Measurements from ENCODE around the gene HNRNPDL. TPM values are rescaled to one million over a fixed set of nuclear protein-coding genes. Genes with fewer than 3 reads are reported as not detected.
"Not testable (repeated sequence)": the region's sequence is repeated elsewhere in the genome, so short reads cannot be mapped to it uniquely, and the experiment has no call there.

The HNRNPDL gene
- total RNA-seq, 1 donor from 2014 or later = 486 TPM

DNA sequence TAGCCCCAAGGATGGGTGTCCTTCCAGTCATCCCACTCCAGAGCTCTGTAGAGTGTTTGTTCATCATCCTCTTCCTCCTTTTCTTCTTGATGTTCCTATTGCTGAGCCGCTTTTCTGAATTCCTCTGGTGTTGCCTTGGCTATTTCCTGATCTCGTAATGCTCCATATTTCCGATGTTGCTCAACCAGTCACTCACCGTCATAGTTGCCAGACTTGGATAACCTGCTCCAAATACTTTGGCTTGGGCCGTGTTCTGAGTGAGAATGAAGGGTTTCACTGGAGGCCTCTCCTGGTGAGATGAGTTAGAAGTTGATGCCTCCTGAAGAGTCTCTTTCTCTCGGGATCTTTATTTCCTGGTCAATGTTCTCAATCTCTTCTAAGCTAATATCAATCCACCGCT, 28.7 kb downstream of the HNRNPDL start:
- peaks cover 8% of the 10 kb centered on the region for H3K27me3 Mint-ChIP-seq (ENCODE audit: low read depth)
- H3K27ac Mint-ChIP-seq = no peak overlapping the region
- H3K9me3 Mint-ChIP-seq = no peaks in the 10 kb centered on the region
- no peak overlapping the region for H3K4me3 Mint-ChIP-seq (ENCODE audit: low read depth)
- intact Hi-C loops (cut with micrococcal nuclease) = no loop called here
- H3K4me1 Mint-ChIP-seq (ENCODE audit: low read depth) = no peaks in the 10 kb centered on the region
- no peak for DNase-seq (ENCODE audit: low spot score)
- H3K36me3 Mint-ChIP-seq (ENCODE audit: low read depth) = no peaks in the 10 kb centered on the region

DNA sequence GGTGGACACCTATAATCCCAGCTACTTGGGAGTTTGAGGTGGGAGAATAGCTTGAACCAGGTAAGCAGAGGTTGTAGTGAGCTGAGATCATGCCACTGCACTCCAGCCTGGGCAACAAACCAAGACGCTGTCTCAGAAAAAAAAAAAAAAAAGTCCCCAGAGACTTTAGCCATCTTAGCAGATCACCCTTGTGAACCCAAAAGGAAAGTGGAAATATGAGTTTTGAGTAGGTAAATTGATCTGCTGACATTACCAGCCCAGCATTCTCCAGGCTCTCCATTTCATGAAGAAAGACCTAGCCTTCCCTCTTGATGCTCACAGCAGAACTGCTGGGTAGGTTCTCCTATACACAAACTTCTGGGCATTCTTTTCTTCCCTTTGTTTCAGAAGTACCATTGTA, 32.0 kb downstream of the HNRNPDL start:
- no peak for DNase-seq (ENCODE audit: low spot score)
- H3K36me3 Mint-ChIP-seq (ENCODE audit: low read depth) = no peaks in the 10 kb centered on the region
- no peaks in the 10 kb centered on the region for H3K9me3 Mint-ChIP-seq
- peaks cover 10% of the 10 kb centered on the region for H3K27me3 Mint-ChIP-seq (ENCODE audit: low read depth)
- no peaks in the 10 kb centered on the region for H3K4me1 Mint-ChIP-seq (ENCODE audit: low read depth)
- H3K4me3 Mint-ChIP-seq (ENCODE audit: low read depth) = no peak overlapping the region
- intact Hi-C loops (cut with micrococcal nuclease) = no loop called here
- no peak overlapping the region for H3K27ac Mint-ChIP-seq

DNA sequence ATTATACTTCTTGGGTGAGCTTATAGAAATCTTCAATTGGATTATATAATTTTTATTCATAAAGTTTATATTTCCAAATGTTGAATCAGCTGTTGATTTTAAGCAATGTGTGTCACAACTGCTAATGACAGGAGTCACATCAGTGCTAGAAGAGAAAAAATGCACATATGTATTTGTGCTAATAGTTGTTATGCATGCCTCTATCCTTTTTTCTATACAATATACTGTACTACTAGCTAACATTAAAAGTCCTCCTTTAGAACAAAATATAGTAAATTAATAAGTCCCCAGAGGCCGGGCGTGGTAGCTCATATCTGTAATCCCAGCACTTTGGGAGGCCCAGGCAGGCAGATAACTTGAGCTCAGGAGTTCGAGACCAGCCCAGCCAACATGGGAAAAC, 32.7 kb downstream of the HNRNPDL start:
- H3K36me3 Mint-ChIP-seq (ENCODE audit: low read depth) = no peaks in the 10 kb centered on the region
- DNase-seq (ENCODE audit: low spot score) = no peak
- no peak overlapping the region for H3K27ac Mint-ChIP-seq
- no peaks in the 10 kb centered on the region for H3K9me3 Mint-ChIP-seq
- no peak overlapping the region for H3K4me3 Mint-ChIP-seq (ENCODE audit: low read depth)
- peaks cover 10% of the 10 kb centered on the region for H3K27me3 Mint-ChIP-seq (ENCODE audit: low read depth)
- intact Hi-C loops (cut with micrococcal nuclease) = no loop called here
- H3K4me1 Mint-ChIP-seq (ENCODE audit: low read depth) = no peaks in the 10 kb centered on the region

DNA sequence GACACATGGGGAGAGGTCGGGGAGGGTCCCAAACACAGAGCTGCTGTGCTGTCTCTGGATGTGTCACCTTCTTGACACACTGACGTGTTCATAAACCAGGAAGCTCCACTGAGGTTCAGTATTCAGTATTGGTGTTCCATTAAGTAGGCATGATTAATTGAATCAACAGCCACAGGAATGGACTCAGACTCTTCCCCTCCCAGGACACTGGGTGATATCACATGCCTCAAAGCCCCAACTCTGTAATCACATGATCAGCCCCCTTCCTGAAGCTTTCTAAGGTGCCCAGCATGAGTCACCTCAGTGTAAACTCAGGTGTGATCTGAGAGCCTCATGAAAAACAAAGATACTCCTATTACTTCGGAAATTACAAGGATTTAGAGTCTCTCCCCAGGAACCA, 35.4 kb downstream of the HNRNPDL start:
- no peak for DNase-seq (ENCODE audit: low spot score)
- H3K9me3 Mint-ChIP-seq = no peaks in the 10 kb centered on the region
- no peak overlapping the region for H3K27ac Mint-ChIP-seq
- intact Hi-C loops (cut with micrococcal nuclease) = no loop called here
- no peak overlapping the region for H3K4me3 Mint-ChIP-seq (ENCODE audit: low read depth)
- no peaks in the 10 kb centered on the region for H3K36me3 Mint-ChIP-seq (ENCODE audit: low read depth)
- H3K27me3 Mint-ChIP-seq (ENCODE audit: low read depth) = peaks cover 4% of the 10 kb centered on the region
- H3K4me1 Mint-ChIP-seq (ENCODE audit: low read depth) = no peaks in the 10 kb centered on the region

DNA sequence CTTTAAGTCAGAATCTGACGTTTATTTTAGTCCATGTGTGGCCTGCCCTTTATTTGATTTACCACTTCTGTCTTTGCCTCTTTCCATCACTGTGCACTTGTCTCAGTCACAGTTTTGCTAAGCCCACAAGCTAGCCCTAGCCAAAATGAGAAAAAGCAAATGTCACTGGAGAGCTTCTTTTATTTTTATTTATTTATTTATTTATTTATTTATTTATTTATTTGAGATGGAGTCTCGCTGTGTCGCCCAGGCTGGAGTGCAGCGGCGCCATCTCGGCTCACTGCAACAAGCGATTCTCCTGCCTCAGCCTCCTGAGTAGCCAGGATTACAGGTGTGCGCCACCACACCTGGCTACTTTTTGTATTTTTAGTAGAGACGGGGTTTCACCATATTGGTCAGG, 40.2 kb downstream of the HNRNPDL start:
- DNase-seq (ENCODE audit: low spot score); H3K36me3 Mint-ChIP-seq (ENCODE audit: low read depth): not testable (repeated sequence)

DNA sequence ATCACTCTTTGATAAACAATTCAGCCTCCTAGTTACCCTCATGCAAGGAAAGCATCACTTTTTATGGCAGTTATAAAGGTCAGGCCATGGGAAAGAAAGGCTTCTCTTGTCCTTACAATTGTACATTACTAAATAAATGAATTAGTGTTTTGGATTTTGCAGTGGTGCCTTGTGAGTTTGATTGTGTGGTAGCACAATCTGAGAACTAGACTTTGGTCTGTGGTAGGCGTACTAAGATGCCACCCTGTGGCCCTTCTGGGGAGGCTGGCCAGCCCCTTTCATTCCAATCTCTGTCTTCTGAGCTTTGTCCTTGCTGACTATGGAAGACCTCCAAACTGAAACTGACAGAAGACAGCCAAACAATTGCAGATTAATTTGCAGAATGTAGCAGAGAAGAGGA, 41.9 kb downstream of the HNRNPDL start:
- H3K27ac Mint-ChIP-seq = no peak overlapping the region
- no peak for DNase-seq (ENCODE audit: low spot score)
- peaks cover 8% of the 10 kb centered on the region for H3K27me3 Mint-ChIP-seq (ENCODE audit: low read depth)
- peaks cover 4% of the 10 kb centered on the region for H3K9me3 Mint-ChIP-seq
- H3K4me3 Mint-ChIP-seq (ENCODE audit: low read depth) = no peak overlapping the region
- intact Hi-C loops (cut with micrococcal nuclease) = no loop called here
- no peaks in the 10 kb centered on the region for H3K36me3 Mint-ChIP-seq (ENCODE audit: low read depth)
- H3K4me1 Mint-ChIP-seq (ENCODE audit: low read depth) = no peaks in the 10 kb centered on the region

More for the DNA sequence above, 40.2 kb downstream of the HNRNPDL start:
- H3K27ac Mint-ChIP-seq; intact Hi-C loops (cut with micrococcal nuclease); H3K4me3 Mint-ChIP-seq (ENCODE audit: low read depth); H3K27me3 Mint-ChIP-seq (ENCODE audit: low read depth); H3K9me3 Mint-ChIP-seq; H3K4me1 Mint-ChIP-seq (ENCODE audit: low read depth): not testable (repeated sequence)

DNA sequence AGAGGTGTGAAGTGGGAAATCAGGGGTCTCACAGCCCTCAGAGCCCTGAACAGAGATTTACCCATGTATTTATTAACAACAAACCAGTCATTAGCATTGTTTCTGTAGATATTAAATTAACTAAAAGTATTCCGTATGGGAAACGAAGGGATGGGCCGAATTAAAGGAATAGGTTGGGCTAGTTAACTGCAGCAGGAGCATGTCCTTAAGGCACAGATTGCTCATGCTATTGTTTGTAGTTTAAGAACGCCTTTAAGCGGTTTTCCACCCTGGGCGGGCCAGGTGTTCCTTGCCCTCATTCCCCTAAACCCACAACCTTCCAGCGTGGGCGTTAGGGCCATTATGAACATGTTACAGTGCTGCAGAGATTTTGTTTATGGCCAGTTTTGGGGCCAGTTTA, 44.0 kb downstream of the HNRNPDL start:
- H3K4me3 Mint-ChIP-seq (ENCODE audit: low read depth); H3K36me3 Mint-ChIP-seq (ENCODE audit: low read depth); H3K27ac Mint-ChIP-seq; H3K9me3 Mint-ChIP-seq; H3K27me3 Mint-ChIP-seq (ENCODE audit: low read depth); DNase-seq (ENCODE audit: low spot score); intact Hi-C loops (cut with micrococcal nuclease); H3K4me1 Mint-ChIP-seq (ENCODE audit: low read depth): not testable (repeated sequence)

DNA sequence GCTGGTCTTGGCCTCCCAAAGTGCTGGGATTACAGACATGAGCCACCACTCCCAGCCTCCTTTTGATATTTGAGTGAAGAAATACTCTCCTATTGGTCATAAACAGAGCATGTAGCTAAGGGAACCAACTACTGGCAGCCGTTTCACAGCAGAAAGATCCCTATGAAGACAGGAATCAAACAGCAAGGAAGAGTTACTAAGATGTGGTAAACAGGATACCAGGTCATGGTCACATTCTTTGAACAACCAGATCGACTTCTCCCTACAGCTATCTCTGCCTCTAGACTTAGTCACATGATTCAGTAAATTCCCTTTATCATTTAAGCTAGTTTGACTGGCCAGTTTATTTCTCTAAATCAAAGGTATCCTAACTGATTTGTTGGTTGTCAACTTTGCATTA, 47.5 kb downstream of the HNRNPDL start:
- Mint-ChIP-seq H3K4me3 (ENCODE audit: low read depth) (no peak overlapping the region), H3K27ac (no peak overlapping the region)

DNA sequence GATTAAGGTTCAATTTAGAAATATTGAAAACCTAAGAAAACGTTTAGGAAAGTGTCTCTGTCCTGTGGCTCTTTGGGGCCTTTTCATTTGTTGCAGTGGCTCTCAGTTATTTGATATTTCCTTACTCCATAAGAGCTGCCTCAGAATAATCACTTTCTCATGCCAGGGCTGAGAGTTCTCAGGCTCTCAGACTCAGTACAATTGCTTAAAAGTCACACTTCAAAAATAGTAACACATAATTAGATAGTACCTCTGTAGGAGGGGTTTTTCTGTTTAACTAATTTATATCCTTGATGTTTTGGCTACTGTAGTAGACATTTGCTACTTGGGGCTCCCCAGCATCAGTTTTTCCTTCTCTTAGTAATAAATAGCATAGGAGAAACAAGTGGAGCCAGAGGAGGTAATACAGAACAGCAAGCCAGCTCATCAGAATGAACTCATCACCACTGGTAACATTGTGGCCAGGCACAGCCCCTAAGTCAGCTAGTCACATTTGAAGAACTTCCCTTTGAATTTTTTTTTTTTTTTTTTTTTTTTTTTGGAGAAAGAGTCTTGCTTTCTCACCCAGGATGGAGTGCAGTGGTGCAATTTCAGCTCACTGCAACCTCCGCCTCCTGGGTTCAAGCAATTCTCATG, 48.5 kb downstream of the HNRNPDL start:
- peaks cover 4% of the 10 kb centered on the region for H3K9me3 Mint-ChIP-seq
- H3K4me1 Mint-ChIP-seq (ENCODE audit: low read depth) = peaks cover 2% of the 10 kb centered on the region
- DNase-seq (ENCODE audit: low spot score) = no peak
- peaks cover 7% of the 10 kb centered on the region for H3K27me3 Mint-ChIP-seq (ENCODE audit: low read depth)
- H3K4me3 Mint-ChIP-seq (ENCODE audit: low read depth) = no peak overlapping the region
- peaks cover 14% of the 10 kb centered on the region for H3K36me3 Mint-ChIP-seq (ENCODE audit: low read depth)
- no peak overlapping the region for H3K27ac Mint-ChIP-seq
- intact Hi-C loops (cut with micrococcal nuclease) = no loop called here

More for the DNA sequence above, 47.5 kb downstream of the HNRNPDL start:
- H3K4me1 Mint-ChIP-seq (ENCODE audit: low read depth) = peaks cover under 1% of the 10 kb centered on the region
- intact Hi-C loops (cut with micrococcal nuclease) = no loop called here
- DNase-seq (ENCODE audit: low spot score) = no peak
- peaks cover 7% of the 10 kb centered on the region for H3K27me3 Mint-ChIP-seq (ENCODE audit: low read depth)
- peaks cover 11% of the 10 kb centered on the region for H3K36me3 Mint-ChIP-seq (ENCODE audit: low read depth)
- peaks cover 4% of the 10 kb centered on the region for H3K9me3 Mint-ChIP-seq

DNA sequence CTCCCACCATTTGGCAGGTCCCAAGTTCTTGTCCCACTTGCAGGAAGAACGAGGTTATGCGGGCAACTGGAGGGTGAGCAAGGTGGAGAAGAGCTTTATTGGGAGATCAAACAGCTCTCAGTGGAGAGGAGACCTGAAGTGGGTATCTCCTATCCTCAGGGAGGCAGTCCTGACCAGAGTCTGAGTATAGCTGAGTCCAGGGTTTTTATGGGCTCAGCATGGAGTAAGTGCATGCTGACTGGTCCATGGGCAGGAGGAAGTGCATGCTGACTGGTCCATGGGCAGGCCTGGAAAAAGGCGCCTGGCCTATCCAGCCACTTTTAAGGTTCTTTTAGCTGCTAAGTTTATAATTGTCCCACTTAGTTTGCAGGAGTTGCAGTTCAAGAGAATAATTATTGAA, 49.0 kb downstream of the HNRNPDL start:
- peaks cover 4% of the 10 kb centered on the region for H3K9me3 Mint-ChIP-seq
- no peak for DNase-seq (ENCODE audit: low spot score)
- H3K27me3 Mint-ChIP-seq (ENCODE audit: low read depth) = peaks cover 7% of the 10 kb centered on the region
- H3K4me1 Mint-ChIP-seq (ENCODE audit: low read depth) = peaks cover 5% of the 10 kb centered on the region
- peaks cover 18% of the 10 kb centered on the region for H3K36me3 Mint-ChIP-seq (ENCODE audit: low read depth)
- H3K4me3 Mint-ChIP-seq (ENCODE audit: low read depth) = no peak overlapping the region
- H3K27ac Mint-ChIP-seq = no peak overlapping the region
- intact Hi-C loops (cut with micrococcal nuclease) = no loop called here

DNA sequence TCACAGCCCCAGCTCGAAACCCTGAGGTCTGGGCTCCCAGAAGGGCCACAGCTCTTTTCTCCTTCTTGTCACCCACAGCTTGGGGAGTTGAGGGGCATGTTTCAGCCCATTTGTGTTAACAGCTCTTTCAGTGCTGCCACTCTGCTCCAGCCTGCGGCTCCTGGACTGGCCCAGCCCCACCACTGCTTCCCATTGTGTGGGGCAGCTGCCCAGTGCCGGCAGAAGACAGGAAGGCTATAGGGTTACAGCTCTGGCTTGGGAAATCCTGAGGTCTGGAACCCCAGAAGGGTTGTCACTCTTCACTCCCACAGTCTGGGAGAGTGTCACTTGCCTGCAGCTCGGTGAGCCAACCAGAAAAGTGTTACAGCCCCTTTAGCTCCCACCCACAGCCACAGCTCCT, 49.4 kb downstream of the HNRNPDL start:
- Mint-ChIP-seq H3K4me3 (ENCODE audit: low read depth) (no peak overlapping the region), H3K27ac (no peak overlapping the region), H3K36me3 (ENCODE audit: low read depth) (peaks cover 21% of the 10 kb centered on the region), H3K4me1 (ENCODE audit: low read depth) (peaks cover 9% of the 10 kb centered on the region), H3K9me3 (peaks cover 3% of the 10 kb centered on the region), H3K27me3 (ENCODE audit: low read depth) (peaks cover 6% of the 10 kb centered on the region)
- intact Hi-C loops (cut with micrococcal nuclease) = no loop called here
- DNase-seq (ENCODE audit: low spot score) = no peak

DNA sequence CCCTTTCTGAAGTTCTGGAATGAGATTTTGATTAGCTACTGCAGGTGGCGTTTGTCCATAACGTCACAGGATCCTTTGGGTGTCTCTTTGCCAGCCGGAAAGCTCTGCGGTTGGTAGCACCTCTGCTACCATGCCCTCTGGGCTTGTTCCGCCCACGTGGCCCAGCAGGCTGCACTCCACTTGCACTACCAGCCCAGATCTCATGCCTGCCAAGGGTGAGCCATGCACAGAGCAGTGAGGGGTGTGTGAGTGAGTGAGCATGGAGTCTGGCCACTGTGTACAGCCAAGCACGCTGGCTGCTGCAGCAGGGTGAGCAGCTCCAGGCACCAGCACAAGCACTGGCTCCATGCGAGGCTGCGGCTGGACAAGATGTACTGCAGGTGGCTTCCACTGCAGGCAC, 49.9 kb downstream of the HNRNPDL start:
- H3K4me1 Mint-ChIP-seq (ENCODE audit: low read depth) = peaks cover 13% of the 10 kb centered on the region
- no peaks in the 10 kb centered on the region for H3K9me3 Mint-ChIP-seq
- H3K27me3 Mint-ChIP-seq (ENCODE audit: low read depth) = peaks cover 3% of the 10 kb centered on the region
- peaks cover 22% of the 10 kb centered on the region for H3K36me3 Mint-ChIP-seq (ENCODE audit: low read depth)
- no peak overlapping the region for H3K4me3 Mint-ChIP-seq (ENCODE audit: low read depth)
- no peak overlapping the region for H3K27ac Mint-ChIP-seq
- intact Hi-C loops (cut with micrococcal nuclease) = no loop called here
- no peak for DNase-seq (ENCODE audit: low spot score)

DNA sequence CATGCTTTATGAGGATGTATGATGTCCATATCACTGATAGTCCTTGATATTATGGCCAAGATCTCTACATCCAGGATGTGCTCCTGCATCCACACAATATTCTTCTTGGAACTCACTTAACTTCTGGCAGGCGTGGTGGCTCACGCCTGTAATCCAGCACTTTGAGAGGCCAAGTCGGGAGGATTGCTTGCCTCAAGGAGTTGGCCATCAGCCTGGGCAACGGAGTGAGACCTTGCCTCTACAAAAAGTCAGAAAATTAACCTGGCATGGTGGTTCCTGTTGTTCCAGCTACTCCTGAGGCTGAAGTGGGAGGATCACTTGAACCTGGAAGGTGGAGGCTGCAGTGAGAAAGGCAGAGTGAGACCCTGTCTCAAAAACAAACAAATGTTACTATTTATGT, 54.2 kb downstream of the HNRNPDL start:
- H3K4me3 Mint-ChIP-seq (ENCODE audit: low read depth) = peak overlapping the region; percentile 95
- DNase-seq (ENCODE audit: low spot score) = no peak
- no peaks in the 10 kb centered on the region for H3K9me3 Mint-ChIP-seq
- H3K36me3 Mint-ChIP-seq (ENCODE audit: low read depth) = peaks cover 48% of the 10 kb centered on the region
- no peaks in the 10 kb centered on the region for H3K27me3 Mint-ChIP-seq (ENCODE audit: low read depth)
- intact Hi-C loops (cut with micrococcal nuclease) = no loop called here
- peaks cover 13% of the 10 kb centered on the region for H3K4me1 Mint-ChIP-seq (ENCODE audit: low read depth)
- H3K27ac Mint-ChIP-seq = no peak overlapping the region

All from activated T-helper 2 cell treated with anti-CD3 and anti-CD28 coated beads, Interferon-gamma antibody, Interleukin-2, Interleukin-4, amounts not matched to agents 10 μg/mL and 5 μg/mL and 100 μg/mL, durations not matched to agents 14 hours and 24 hours and 36 hours (primary cell).